ENCODE results near the gene SMIM27. TPM values are rescaled to one million over a fixed set of nuclear protein-coding genes. Genes with fewer than 3 reads are reported as not detected.

Gene SMIM27
- total RNA-seq, 2 donors from 2014 or later: 15.1 to 17.9 TPM

GRCh38 chr9:32551276-32552051 lies 663 bp upstream of the SMIM27 start:
- intact Hi-C loops (cut with DNase I): loop anchor here in 1 of 2 donors (2.0 kb wide), 1 partner anchor 21 kb away; the partner anchor contains the start of gene NDUFB6
- ATAC-seq: peak; percentile 20 to 40
- DNase-seq: peak; percentile 36

GRCh38 chr9:32554107-32554506 lies 2.0 kb downstream of the SMIM27 start:
- intact Hi-C loops (cut with DNase I): no loop called here
- no peak for ATAC-seq
- no peak for DNase-seq

GRCh38 chr9:32554591-32554990 lies 2.5 kb downstream of the SMIM27 start:
- ATAC-seq (no peak), DNase-seq (no peak)
- intact Hi-C loops (cut with DNase I): no loop called here

- intact Hi-C loops (cut with DNase I): no loop called here
- DNase-seq (no peak), ATAC-seq (no peak)
These were observed 6.3 kb downstream of the SMIM27 start for GRCh38 chr9:32558408-32558934.

DNA sequence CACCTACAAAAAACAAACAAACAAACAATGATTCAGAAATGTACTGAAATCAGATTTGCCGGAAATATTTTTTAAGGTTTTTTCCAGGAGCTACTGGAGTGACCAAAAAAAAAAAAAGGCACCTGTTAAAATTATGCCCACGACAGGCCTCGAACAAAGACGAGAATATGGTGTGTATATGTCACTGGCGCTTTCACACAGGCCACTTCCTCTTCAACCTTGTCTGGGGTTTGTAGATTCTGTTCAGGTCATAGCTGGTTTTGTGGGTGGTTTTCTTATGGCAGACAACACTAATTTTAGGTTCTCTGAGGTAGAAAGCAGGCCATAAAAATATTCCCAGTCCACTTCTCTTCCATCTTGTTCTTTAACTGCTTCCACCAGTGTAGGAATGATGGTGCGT lies 13.8 kb downstream of the SMIM27 start:
- DNase-seq: no peak
- intact Hi-C loops (cut with DNase I): no loop called here
- no peak for ATAC-seq

DNA sequence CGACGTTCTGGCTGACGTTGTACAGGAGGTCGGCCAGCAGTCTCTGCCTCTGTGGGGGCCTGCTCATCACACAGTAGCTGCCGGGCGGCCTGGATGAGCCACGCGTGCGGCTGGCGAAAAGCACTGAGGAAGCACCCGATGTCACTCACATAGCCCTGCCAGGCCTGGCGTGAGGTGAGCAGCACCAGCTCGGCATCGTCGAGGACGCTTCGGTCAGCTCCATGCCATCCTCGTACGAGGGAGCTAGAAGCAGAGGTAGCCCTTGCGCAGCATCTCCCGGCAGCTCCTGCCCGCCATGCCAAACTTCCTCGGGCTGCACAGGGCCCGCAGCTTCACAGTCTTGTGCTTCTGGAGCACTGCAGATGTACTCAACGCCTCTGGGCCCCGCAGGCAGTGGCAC lies 14.6 kb downstream of the SMIM27 start:
- ATAC-seq (no peak), DNase-seq (no peak)
- intact Hi-C loops (cut with DNase I): no loop called here

DNA sequence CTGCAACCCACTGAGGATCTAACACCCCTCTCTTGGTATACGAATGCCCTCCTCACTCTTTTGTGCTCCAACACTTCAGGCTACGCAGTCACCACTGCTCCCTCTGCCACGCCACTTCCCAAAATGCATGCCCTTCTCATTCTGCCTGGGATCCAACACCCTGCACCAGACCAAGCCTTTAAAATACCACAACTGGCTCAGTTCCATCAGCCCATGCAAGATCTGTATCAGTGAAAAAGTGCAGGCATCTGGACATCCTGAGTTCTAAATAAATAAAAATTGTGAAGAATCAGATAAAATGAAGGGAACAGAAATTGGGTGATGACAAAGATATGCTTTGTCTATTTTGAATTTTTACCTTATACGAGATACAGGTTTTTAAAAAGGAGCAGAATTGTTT lies 18.1 kb downstream of the SMIM27 start:
- ATAC-seq (no peak), DNase-seq (no peak)
- intact Hi-C loops (cut with DNase I): no loop called here

GRCh38 chr9:32571969-32572899 lies 20.1 kb downstream of the SMIM27 start:
- ATAC-seq (peak; percentile 81 to 91), DNase-seq (peak; percentile 56)
- intact Hi-C loops (cut with DNase I): loop anchor here in 1 of 2 donors (2.0 kb wide), 1 partner anchor 21 kb away; no protein-coding TSS in a partner anchor

GRCh38 chr9:32572900-32573523 lies 20.9 kb downstream of the SMIM27 start, which contains the start of gene NDUFB6:
NDUFB6 (minus strand) TSS chr9:32573159; CDS start chr9:32573060, 99 bp downstream.
- intact Hi-C loops (cut with DNase I): loop anchor here in 1 of 2 donors (2.0 kb wide), 1 partner anchor 22 kb away; no protein-coding TSS in a partner anchor
- peak; percentile 98 to 99 for ATAC-seq
- DNase-seq: peak; percentile 96

DNA sequence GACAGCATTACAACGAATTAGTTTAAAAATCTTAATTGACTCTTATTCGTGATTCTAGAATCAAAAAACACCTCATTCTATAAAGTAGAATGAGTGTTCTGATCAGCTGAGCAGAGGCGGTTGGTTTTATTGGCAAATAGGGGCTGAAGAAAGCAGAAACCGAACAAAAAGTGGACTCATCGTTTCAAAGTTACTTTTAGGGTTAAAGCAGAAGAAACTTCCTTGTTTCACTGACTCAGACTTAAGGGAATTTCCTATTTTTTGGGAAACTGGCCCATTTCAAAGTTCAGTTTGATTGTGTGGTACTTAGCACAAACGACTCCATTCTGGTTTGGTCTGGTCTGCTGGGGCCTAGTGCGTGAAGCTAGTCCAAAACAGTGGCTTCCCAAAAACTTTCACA lies 21.7 kb downstream of the SMIM27 start:
- intact Hi-C loops (cut with DNase I): loop anchor here in 1 of 2 donors (2.0 kb wide), 1 partner anchor 23 kb away; no protein-coding TSS in a partner anchor
- no peak for DNase-seq
- no peak for ATAC-seq

GRCh38 chr9:32574858-32575257 lies 22.7 kb downstream of the SMIM27 start:
- intact Hi-C loops (cut with DNase I): no loop called here
- DNase-seq (no peak), ATAC-seq (no peak)

DNA sequence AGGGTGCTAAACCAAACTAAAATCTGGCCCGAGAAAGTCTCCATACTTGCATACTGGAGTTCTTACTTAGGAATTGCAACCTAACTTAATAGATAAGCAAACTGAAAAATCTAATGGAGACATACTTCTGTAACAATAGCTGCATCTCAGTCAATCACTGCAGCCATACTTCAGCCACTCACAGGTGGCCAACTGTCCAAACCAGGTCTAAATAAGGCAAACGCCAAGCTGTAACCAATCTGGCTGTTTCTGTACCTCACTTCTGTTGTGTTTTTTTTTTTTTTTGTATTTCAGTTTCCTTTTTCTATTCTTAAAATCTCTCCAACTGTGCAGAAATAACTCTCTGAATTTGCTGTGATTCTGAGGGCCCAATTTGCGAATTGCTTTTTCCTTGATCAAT lies 25.2 kb downstream of the SMIM27 start:
- intact Hi-C loops (cut with DNase I): no loop called here
- no peak for ATAC-seq
- no peak for DNase-seq

DNA sequence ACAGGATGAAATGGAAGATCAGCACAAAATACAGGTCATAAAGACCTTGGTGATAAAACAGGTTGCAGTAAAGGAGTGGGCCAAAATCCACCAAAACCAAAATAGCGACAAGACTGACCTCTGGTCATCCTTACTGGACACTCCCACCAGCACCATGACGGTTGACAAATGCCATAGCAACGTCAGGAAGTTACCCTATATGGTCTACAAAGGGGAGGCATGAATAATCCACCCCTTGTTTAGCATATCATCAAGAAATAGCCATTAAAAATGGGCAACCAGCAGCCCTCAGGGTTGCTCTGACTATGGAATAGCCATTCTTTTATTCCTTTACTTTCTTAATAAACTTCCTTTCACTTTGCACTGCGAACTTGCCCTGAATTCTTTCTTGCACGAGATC lies 26.8 kb downstream of the SMIM27 start:
- intact Hi-C loops (cut with DNase I): loop anchor here (1.0 to 2.0 kb wide), 2 partner anchors 200 to 201 kb away; no protein-coding TSS in a partner anchor
- DNase-seq: no peak
- no peak for ATAC-seq

DNA sequence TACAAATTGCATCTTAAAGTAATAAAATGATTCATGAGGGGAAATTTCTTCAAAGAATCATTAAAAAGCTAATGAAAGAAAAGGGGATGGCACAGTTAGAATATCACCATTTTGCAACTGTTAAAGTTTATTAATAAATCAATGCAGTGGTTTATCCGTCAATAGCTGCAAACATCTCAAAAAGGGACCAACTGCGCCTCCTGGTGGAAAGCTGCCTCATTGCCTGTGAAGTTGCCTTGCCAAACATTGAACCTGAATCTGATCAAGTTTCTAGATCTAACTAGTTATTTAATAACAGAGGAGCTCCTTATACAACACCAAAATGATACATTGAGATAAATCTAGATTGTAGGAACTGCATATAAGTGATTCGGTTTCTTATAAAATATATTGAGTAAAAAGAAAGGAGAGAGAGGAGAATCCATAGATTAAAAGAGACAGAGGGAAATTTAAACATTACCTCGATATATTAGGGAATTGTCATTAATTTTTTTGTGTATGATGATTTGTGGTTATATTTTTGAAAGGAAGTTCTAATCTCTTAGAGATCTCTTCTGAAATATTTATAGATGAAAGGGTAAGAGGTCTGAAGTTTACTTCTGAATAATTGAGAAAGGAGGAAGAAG lies 27.7 kb downstream of the SMIM27 start:
- intact Hi-C loops (cut with DNase I): loop anchor here in 1 of 2 donors (2.0 to 10.0 kb wide), 2 partner anchors 201 to 385 kb away; no protein-coding TSS in a partner anchor
- no peak for ATAC-seq
- DNase-seq: peak; percentile 67

- ATAC-seq (no peak), DNase-seq (no peak)
- intact Hi-C loops (cut with DNase I): loop anchor here in 1 of 2 donors (10.0 kb wide), 1 partner anchor 384 kb away; no protein-coding TSS in a partner anchor
These were observed 28.6 kb downstream of the SMIM27 start for GRCh38 chr9:32580631-32581300.

DNA sequence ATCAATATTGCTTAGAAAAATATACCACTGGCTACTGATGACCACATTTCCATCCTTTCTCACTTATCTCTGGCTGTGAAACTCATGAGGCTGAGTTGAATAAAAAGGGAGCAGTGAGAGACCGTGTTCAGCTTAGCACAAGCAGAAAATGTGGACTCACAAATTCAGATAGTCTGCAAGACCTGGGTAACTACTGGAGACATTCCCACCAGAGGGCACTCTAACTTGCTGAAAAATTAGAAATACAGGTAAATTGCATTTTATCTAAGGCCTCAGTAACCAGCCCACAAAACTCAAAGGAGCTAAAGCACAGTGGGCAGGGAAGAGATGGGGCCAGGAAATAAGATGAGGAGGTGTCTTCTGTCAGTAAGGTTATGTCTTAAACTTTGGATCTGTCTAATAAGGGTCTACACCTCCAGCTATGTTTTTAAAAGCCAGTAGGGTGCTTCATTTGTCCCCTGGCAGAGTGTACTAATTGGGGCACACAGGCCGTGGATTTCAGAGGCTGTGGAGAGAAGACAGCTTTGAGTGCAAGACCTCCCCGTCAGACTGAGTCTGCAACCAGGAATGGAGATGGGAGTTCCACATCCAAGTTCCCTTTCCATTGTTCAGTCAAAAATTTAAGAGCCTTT lies 29.5 kb downstream of the SMIM27 start:
- intact Hi-C loops (cut with DNase I): loop anchor here in 1 of 2 donors (10.0 kb wide), 1 partner anchor 383 kb away; no protein-coding TSS in a partner anchor
- DNase-seq: no peak

GRCh38 chr9:32584784-32585183 lies 32.7 kb downstream of the SMIM27 start:
- DNase-seq (no peak), ATAC-seq (no peak)
- intact Hi-C loops (cut with DNase I): loop anchor here in 1 of 2 donors (10.0 kb wide), 1 partner anchor 380 kb away; no protein-coding TSS in a partner anchor

More for the DNA sequence above, 29.5 kb downstream of the SMIM27 start:
- ATAC-seq: peak; percentile 38 to 48
